HCT116 (cell line): ENCODE data around the gene NXN. TPM values are rescaled to one million over a fixed set of nuclear protein-coding genes. Genes with fewer than 3 reads are reported as not detected.
"Not testable (repeated sequence)": the region's sequence is repeated elsewhere in the genome, so short reads cannot be mapped to it uniquely, and the experiment has no call there.

Experiments
- ATAC-seq: fragments of 200-7000 bp; cut with Tn5 transposase; 2 replicates; pipeline ENCODE4 v1.9.1; 2020; ENCODE audit warnings: mild to moderate bottlenecking, moderate library complexity
- BruUV-seq: library from RNA; stranded (reverse); fragments of 400-500 nt; replicated peaks from 2 replicates; lab custom pipeline; 2021; lab: Mats Ljungman, UMichigan
- CTCF ChIA-PET: fragments of 300-600 bp; sonication (Branson Sonifier 250); formaldehyde crosslinking; loops from one replicate; lab custom pipeline; 2021; ENCODE audit warnings: antibody characterized with exemption; lab: Charles Lee
- POLR2A ChIA-PET: fragments of 300-600, 350-600 bp; sonication (Branson Sonifier 250); formaldehyde crosslinking; loops from one replicate; lab custom pipeline; 2021; ENCODE audit warnings: antibody characterized with exemption; lab: Charles Lee
- RAD21 ChIA-PET, 2 experiments: fragments of 300-600 bp; sonication (Branson Sonifier 250); formaldehyde crosslinking; loops; one replicate each; lab custom pipeline; 2023; ENCODE audit warnings: low total read pairs in 2 of 2; ENCODE audit not compliant: uncharacterized antibody in 2 of 2, unreplicated experiment in 2 of 2, low non-redundant PET in 1 of 2; lab: Charles Lee
- DNase-seq: peaks from one replicate; pipeline ENCODE4 v3.0.0-alpha.2; 2010; ENCODE audit warnings: low read depth, low spot score
- H2AFZ ChIP-seq: fragments of 200-600 bp; shearing (Covaris generic), sonication (generic); 2 replicates; pipeline ENCODE4 v1.6.1; 2017; ENCODE audit warnings: low read depth, mixed run types, mixed read lengths, antibody characterized with exemption, low read length; ENCODE audit not compliant: poor library complexity, severe bottlenecking
- H3K27ac ChIP-seq: 2 replicates; pipeline ENCODE4 v1.5.1; 2012; ENCODE audit warnings: low read depth, low read length
- H3K27me3 ChIP-seq: fragments of 200-600 bp; sonication (generic); 2 replicates; pipeline ENCODE4 v1.6.1; 2016; ENCODE audit warnings: mixed run types, low read length, mixed read lengths; ENCODE audit not compliant: insufficient read depth
- H3K36me3 ChIP-seq, 2 experiments: fragments of 200-500 bp in 1 of 2; fragments of 200-600 bp in 1 of 2; sonication (Bioruptor generic) in 1 of 2; sonication (generic) in 1 of 2; 2 replicates each; pipeline versions ENCODE4 v1.5.1 to v1.6.1; 2014 to 2016; ENCODE audit warnings: low read length in 2 of 2, inconsistent platforms in 1 of 2, mixed read lengths in 1 of 2, mixed run types in 1 of 2; ENCODE audit not compliant: insufficient read depth in 2 of 2, control insufficient read depth in 1 of 2
- H3K4me1 ChIP-seq, 2 experiments: fragments of 200-600 bp in 1 of 2; sonication (generic) in 1 of 2; 2 replicates each; pipeline versions ENCODE4 v1.5.1 to v1.6.1; 2012 to 2017; ENCODE audit warnings: low read length in 2 of 2, inconsistent platforms in 1 of 2, mild to moderate bottlenecking in 1 of 2, mixed read lengths in 1 of 2, mixed run types in 1 of 2, moderate library complexity in 1 of 2; ENCODE audit not compliant: insufficient read depth in 2 of 2, control insufficient read depth in 1 of 2
- H3K4me2 ChIP-seq: fragments of 200-600 bp; sonication (generic); 2 replicates; pipeline ENCODE4 v1.6.1; 2017; ENCODE audit warnings: mixed run types, low read length, mixed read lengths
- H3K4me3 ChIP-seq, 2 experiments: fragments of 200-600 bp in 1 of 2; sonication (generic) in 1 of 2; replicated peaks in 1 of 2; 2 replicates each; pipeline ENCODE4 v1.5.1; 2011 to 2016; ENCODE audit warnings: low read length in 2 of 2, control low read depth in 1 of 2, low read depth in 1 of 2, mild to moderate bottlenecking in 1 of 2, mixed read lengths in 1 of 2, mixed run types in 1 of 2
- H3K79me2 ChIP-seq: fragments of 200-600 bp; sonication (generic); 2 replicates; pipeline ENCODE4 v1.6.1; 2017; ENCODE audit warnings: mild to moderate bottlenecking, mixed run types, low read length, moderate library complexity, mixed read lengths; ENCODE audit not compliant: insufficient read depth
- H3K9ac ChIP-seq: fragments of 200-600 bp; sonication (generic); 2 replicates; pipeline ENCODE4 v1.6.1; 2016; ENCODE audit warnings: low read length, mixed read lengths
- H3K9me2 ChIP-seq: fragments of 200-600 bp; sonication (generic), shearing (Covaris generic); 2 replicates; pipeline ENCODE4 v1.6.1; 2017; ENCODE audit warnings: mixed run types, mild to moderate bottlenecking, moderate library complexity; ENCODE audit not compliant: insufficient read depth
- H3K9me3 ChIP-seq, 2 experiments: fragments of 200-500 bp in 1 of 2; fragments of 200-600 bp in 1 of 2; sonication (Bioruptor generic) in 1 of 2; sonication (generic) in 1 of 2; 2 replicates each; pipeline ENCODE4 v1.6.1; 2014 to 2017; ENCODE audit warnings: low read length in 2 of 2, mixed read lengths in 2 of 2, inconsistent platforms in 1 of 2, low read depth in 1 of 2, mild to moderate bottlenecking in 1 of 2, mixed run types in 1 of 2, moderate library complexity in 1 of 2; ENCODE audit not compliant: control insufficient read depth in 1 of 2, insufficient read depth in 1 of 2
- H4K20me1 ChIP-seq: fragments of 200-600 bp; sonication (generic), shearing (Covaris generic); 2 replicates; pipeline ENCODE4 v1.6.1; 2017; ENCODE audit warnings: mixed run types, mild to moderate bottlenecking, moderate library complexity; ENCODE audit not compliant: insufficient read depth
- POLR2A ChIP-seq: IDR thresholded peaks from 2 replicates; pipeline ENCODE4 v1.7.0; 2011; ENCODE audit warnings: borderline replicate concordance; ENCODE audit not compliant: insufficient read depth, insufficient read length; ENCODE audit errors: extremely low read depth
- POLR2AphosphoS5 ChIP-seq: IDR thresholded peaks from 2 replicates; pipeline ENCODE4 v1.6.1; 2011; ENCODE audit warnings: mild to moderate bottlenecking, low read depth, low read length, moderate library complexity
- RAD21 ChIP-seq: IDR thresholded peaks from 2 replicates; pipeline ENCODE4 v1.6.1; 2012; ENCODE audit warnings: low read depth, mild to moderate bottlenecking
- REST ChIP-seq: IDR thresholded peaks from 2 replicates; pipeline ENCODE4 v1.6.1; 2012; ENCODE audit warnings: low read depth
- SP1 ChIP-seq: IDR thresholded peaks from 2 replicates; pipeline ENCODE4 v1.6.1; 2012; ENCODE audit warnings: low read depth
- YY1 ChIP-seq: IDR thresholded peaks from 2 replicates; pipeline ENCODE4 v1.6.1; 2011; ENCODE audit warnings: low read length, low read depth, moderate library complexity, mild to moderate bottlenecking; ENCODE audit not compliant: insufficient replicate concordance; ENCODE audit errors: extremely low read depth
- intact Hi-C: fragments of 100-400 bp; cut with micrococcal nuclease; formaldehyde crosslinking; loops from 2 replicates; pipeline ENCODE4 v1.10.0; 2022
- total RNA-seq: library from RNA; stranded (reverse); gene quantifications from one replicate; pipeline ENCODE4 v1.2.1, GENCODE V29; 2021; ENCODE audit not compliant: unreplicated experiment

The NXN gene
- total RNA-seq, 1 experiment from 2014 or later = 83.7 TPM

- TF ChIP-seq SP1 (no peak), RAD21 (no peak), REST (no peak), POLR2AphosphoS5 (no peak), POLR2A (no peak), YY1 (no peak)
Observed at GRCh38 chr17:787641-788221, 191.8 kb downstream of the NXN start (continued).

GRCh38 chr17:785901-786300 lies 193.7 kb downstream of the NXN start:
- RAD21 ChIA-PET = interaction anchor here in 1 of 2 experiments (0.5 kb wide), 1 partner anchor 421 kb away, joined by 3 read pairs; no protein-coding TSS in a partner anchor
- BruUV-seq, H2AFZ ChIP-seq, DNase-seq, CTCF ChIA-PET, ATAC-seq, H3K27me3 ChIP-seq, H3K9me3 ChIP-seq, H3K9ac ChIP-seq, H3K27ac ChIP-seq, H3K4me2 ChIP-seq, intact Hi-C loops, H3K4me3 ChIP-seq, POLR2A ChIA-PET, H3K9me2 ChIP-seq, H4K20me1 ChIP-seq: not testable (repeated sequence)
- peaks cover 62% of the 10 kb centered on the region for H3K79me2 ChIP-seq
- H3K4me1 ChIP-seq = peaks cover 7 to 16% of the 10 kb centered on the region in 2 experiments; a peak in 3 of 4 replicates
- H3K36me3 ChIP-seq = peaks cover 11 to 29% of the 10 kb centered on the region in 2 experiments; a peak in 3 of 4 replicates
